ENCODE data around the gene UBE2E2. TPM values are rescaled to one million over a fixed set of nuclear protein-coding genes. Genes with fewer than 3 reads are reported as not detected.

The UBE2E2 gene
- total RNA-seq, 3 donors from 2014 or later (not counting 1 experiment from before 2014, with no cell fraction given), result 4.8 to 6.1 (median 5.3) TPM

DNA sequence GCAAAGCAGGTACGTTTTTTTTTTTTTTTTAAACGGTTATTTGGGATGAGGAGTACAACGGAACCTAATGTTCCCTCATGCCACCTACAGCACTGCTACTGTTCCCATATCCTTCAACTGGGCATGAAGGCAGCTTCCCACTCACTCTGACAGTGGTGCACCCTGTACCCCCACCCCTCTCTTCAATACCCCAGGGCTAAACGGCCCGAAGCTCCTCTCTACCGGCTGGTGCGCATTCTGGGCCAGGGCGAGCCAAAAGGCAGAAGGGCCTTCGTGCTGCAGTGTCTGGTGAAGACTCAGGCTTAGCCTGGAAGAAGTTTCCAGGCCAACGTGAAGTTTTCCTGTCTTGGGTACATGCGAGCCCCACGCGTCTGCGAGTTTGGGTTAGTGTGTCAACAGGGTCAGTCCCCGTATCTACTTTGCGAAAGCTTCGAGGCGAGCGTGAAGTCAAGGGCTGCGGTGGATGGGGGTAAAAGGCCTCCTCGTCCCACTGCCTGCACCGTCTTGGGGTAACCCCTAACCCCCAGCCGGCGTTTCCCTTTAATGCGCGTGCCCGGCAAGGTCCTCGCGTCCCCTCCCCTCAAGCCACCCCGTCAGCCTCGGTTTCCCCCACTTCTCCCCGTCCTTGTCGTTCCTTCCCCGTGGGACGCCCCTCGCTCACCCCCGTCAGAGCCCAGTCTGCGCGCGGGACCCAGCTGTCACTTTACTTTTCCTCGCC lies 765 bp upstream of the UBE2E2 start:
- intact Hi-C loops (cut with micrococcal nuclease), result no loop called here

DNA sequence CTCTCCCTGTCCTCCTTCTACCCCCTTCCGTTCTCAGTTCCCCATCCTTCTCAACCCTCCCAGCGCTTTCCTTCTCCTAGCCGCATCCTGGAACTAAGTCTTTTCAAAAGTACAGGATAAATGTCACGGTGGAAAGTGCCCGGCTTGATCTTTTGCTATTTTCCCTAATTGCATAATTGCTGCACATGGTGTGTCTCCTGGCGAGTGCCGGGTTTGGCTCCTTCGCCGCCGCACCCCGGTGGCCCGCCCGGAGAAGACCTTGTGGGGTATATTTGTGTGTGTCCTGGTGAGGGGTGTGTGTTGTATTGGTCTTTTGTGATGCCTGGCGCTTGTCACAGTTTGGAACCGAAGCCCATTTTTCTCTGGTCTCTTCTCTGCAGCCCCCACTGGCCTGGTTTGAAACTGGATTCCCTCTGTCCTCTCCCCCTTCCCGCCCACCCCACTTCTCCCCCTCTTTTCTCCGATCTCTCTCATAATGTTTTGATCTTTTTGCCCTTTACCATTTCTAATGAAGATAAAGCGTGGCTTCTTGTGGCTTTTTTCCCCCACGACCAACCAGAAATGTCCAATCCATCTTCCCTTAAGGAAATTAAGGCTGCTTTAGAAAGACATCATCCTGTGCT lies 692 bp downstream of the UBE2E2 start:
- peak overlapping the region; percentile 75 for H3K4me3 ChIP-seq (ENCODE audit: low read length)
- Mint-ChIP-seq H3K9me3 (no peaks in the 10 kb centered on the region), H3K4me3 (peak overlapping the region; percentile 95), H3K27ac (peak overlapping the region; percentile 50 to 81), H3K4me1 (peaks cover 13 to 19% of the 10 kb centered on the region in 2 donors), H3K36me3 (no peaks in the 10 kb centered on the region), H3K27me3 (ENCODE audit: low read depth in 2 of 2) (peaks cover 7 to 33% of the 10 kb centered on the region in 2 donors)
- TF ChIP-seq, protein P1, sequence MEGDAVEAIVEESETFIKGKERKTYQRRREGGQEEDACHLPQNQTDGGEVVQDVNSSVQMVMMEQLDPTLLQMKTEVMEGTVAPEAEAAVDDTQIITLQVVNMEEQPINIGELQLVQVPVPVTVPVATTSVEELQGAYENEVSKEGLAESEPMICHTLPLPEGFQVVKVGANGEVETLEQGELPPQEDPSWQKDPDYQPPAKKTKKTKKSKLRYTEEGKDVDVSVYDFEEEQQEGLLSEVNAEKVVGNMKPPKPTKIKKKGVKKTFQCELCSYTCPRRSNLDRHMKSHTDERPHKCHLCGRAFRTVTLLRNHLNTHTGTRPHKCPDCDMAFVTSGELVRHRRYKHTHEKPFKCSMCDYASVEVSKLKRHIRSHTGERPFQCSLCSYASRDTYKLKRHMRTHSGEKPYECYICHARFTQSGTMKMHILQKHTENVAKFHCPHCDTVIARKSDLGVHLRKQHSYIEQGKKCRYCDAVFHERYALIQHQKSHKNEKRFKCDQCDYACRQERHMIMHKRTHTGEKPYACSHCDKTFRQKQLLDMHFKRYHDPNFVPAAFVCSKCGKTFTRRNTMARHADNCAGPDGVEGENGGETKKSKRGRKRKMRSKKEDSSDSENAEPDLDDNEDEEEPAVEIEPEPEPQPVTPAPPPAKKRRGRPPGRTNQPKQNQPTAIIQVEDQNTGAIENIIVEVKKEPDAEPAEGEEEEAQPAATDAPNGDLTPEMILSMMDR (IDR thresholded peaks at IDR 0.05), result no peak
- H3K9me3 ChIP-seq (ENCODE audit: control insufficient read depth, insufficient read depth, low read length), result no peaks in the 10 kb centered on the region
- intact Hi-C loops (cut with micrococcal nuclease), result no loop called here
- H3K27ac ChIP-seq (ENCODE audit: low read length), result no peak overlapping the region
- H3K36me3 ChIP-seq (ENCODE audit: control insufficient read depth, insufficient read depth, low read length), result no peaks in the 10 kb centered on the region
- peaks cover 11% of the 10 kb centered on the region for H3K4me1 ChIP-seq (ENCODE audit: control insufficient read depth, insufficient read depth, low read length)
- H3K27me3 ChIP-seq (ENCODE audit: control insufficient read depth, insufficient read depth, low read length), result peaks cover 17% of the 10 kb centered on the region
- DNase-seq (no peak), ATAC-seq (no peak)
- WGBS (ENCODE audit: insufficient coverage), result 2% methylated on average over 19 of the region's 19 CpGs

More for the DNA sequence above, 765 bp upstream of the UBE2E2 start:
- Histone ChIP-seq H3K27me3 (ENCODE audit: control insufficient read depth, insufficient read depth, low read length) (peaks cover 17% of the 10 kb centered on the region), H3K27ac (ENCODE audit: low read length) (no peak overlapping the region), H3K4me1 (ENCODE audit: control insufficient read depth, insufficient read depth, low read length) (peaks cover 11% of the 10 kb centered on the region), H3K36me3 (ENCODE audit: control insufficient read depth, insufficient read depth, low read length) (no peaks in the 10 kb centered on the region), H3K4me3 (ENCODE audit: low read length) (peak overlapping the region; percentile 75), H3K9me3 (ENCODE audit: control insufficient read depth, insufficient read depth, low read length) (no peaks in the 10 kb centered on the region)
- peak; percentile 27 to 48 (median 44) for ATAC-seq
- Mint-ChIP-seq H3K36me3 (no peaks in the 10 kb centered on the region), H3K27ac (no peak overlapping the region), H3K27me3 (ENCODE audit: low read depth in 2 of 2) (peaks cover 7 to 31% of the 10 kb centered on the region in 2 donors), H3K4me1 (peaks cover 13 to 19% of the 10 kb centered on the region in 2 donors), H3K4me3 (peak overlapping the region; percentile 83), H3K9me3 (no peaks in the 10 kb centered on the region)
- WGBS (ENCODE audit: insufficient coverage), result 23% methylated on average over 40 of the region's 41 CpGs
- TF ChIP-seq, protein P1 (IDR thresholded peaks at IDR 0.05), result no peak
- no peak for DNase-seq

DNA sequence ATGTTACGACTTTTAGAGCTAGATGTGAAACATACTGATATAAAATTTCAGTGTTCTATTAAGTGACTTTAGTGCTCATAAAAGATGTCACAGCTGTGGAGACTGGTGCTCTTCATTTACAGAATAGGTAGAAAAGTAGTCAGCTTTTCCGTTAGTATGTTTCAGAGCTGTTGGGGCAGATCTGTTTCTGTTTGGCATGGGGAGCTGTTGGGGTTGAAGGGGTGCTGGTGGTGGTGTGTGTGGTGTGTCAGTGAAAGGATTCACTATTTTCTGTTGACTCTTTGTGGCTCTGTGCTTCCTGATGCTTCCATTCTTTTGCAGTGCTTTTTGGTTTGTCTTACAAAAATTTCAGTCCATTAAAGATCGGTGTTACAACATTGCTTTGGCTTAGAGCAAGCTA lies 3.2 kb downstream of the UBE2E2 start:
- TF ChIP-seq, protein P1 (IDR thresholded peaks at IDR 0.05), result no peak
- peaks cover 11% of the 10 kb centered on the region for H3K4me1 ChIP-seq (ENCODE audit: control insufficient read depth, insufficient read depth, low read length)
- H3K4me3 ChIP-seq (ENCODE audit: low read length), result no peak overlapping the region
- no peaks in the 10 kb centered on the region for H3K36me3 ChIP-seq (ENCODE audit: control insufficient read depth, insufficient read depth, low read length)
- no peak overlapping the region for H3K27ac Mint-ChIP-seq
- no peak overlapping the region for H3K4me3 Mint-ChIP-seq
- H3K27me3 Mint-ChIP-seq (ENCODE audit: low read depth in 2 of 2), result peaks cover 9 to 45% of the 10 kb centered on the region in 2 donors
- H3K27ac ChIP-seq (ENCODE audit: low read length), result no peak overlapping the region
- H3K27me3 ChIP-seq (ENCODE audit: control insufficient read depth, insufficient read depth, low read length), result peaks cover 17% of the 10 kb centered on the region
- intact Hi-C loops (cut with micrococcal nuclease), result no loop called here
- 78% methylated on average over 3 of the region's 3 CpGs for WGBS (ENCODE audit: insufficient coverage)
- no peaks in the 10 kb centered on the region for H3K9me3 ChIP-seq (ENCODE audit: control insufficient read depth, insufficient read depth, low read length)
- H3K9me3 Mint-ChIP-seq, result no peaks in the 10 kb centered on the region
- H3K36me3 Mint-ChIP-seq, result no peaks in the 10 kb centered on the region
- DNase-seq (no peak), ATAC-seq (no peak)
- peaks cover 13 to 19% of the 10 kb centered on the region in 2 donors for H3K4me1 Mint-ChIP-seq

All from natural killer cell (primary cell).